ENCODE measurements around the gene SLC39A13.

The SLC39A13 gene

DNA sequence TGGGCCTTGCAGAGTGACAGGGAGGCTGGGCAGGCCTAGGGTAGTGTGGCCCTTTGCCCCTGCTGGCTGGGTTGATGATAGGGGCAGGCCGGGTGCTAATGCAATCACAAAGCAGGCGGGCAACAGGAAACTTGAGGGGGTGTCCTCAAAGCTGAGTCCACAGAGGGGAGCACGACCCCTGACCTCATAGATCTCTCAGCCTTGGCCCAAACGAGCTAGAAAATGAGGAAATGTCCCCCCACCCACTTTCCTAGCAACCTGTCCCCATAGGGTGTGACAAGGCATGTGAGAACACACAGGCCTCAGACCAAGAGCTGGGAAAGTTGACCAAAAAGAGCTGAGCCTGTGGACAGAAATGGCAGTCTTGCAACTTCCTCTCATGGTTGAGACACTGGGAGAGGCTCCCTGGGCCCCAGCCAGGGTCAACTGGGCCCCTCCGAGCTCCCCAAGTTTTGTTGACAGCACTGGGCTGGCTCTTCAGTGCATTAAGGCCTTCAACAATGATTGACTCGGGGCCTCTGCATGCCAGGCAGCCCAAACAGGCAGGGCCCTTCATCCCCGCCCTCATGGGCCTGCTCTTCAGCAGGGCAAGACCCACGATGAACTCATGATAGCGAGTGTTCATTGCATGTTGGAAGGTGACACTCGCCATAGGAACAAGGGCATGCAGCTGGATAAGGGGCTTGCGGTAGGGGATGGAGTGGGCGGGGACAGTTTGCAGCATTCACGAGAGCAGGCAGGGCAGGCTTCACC is 20.3 kb upstream of the SLC39A13 start:
- DNase-seq, result no peak

DNA sequence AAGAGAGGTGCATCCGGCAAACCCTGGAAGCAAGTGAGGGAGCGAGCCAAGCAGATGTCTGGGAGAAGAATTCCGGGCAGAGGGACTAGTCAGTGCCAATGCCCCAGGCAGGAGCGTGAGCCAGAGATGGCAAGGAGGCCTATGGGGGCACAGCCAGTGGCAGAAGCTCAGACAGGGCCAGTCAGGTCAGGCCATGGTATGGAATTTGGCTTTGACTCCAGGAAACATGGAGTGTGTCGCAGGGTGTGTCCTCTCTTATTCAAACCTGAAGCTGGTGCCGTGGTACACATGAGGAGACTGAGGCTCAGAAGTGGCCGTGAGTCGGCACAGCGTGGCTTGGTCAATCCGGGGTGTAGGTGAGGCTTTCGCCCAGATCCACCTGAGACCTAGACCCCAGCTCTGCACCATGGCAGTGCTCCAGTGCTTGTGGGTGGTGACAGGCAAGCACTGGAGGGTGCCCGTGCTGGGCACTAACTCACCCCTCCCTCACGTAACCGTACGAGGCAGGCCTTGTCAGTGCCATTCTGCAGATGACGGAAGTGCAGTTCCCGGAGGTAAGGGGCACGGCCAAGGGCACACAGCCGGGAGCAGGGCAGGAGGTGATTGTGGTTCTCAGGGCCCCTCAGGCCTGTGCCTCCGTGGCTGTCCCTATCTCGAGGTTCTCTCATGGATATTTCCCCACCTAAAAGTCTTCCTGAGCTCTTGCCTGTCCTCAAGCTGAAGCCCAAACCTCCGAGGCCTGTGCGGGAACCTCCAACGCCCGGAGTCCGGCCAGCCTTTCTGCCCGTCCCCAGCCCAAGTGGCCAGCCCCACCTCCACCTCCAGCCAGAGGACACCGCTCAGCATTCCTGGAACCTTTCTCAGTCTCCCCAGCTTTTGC is 19.5 kb upstream of the SLC39A13 start:
- DNase-seq, result no peak

DNA sequence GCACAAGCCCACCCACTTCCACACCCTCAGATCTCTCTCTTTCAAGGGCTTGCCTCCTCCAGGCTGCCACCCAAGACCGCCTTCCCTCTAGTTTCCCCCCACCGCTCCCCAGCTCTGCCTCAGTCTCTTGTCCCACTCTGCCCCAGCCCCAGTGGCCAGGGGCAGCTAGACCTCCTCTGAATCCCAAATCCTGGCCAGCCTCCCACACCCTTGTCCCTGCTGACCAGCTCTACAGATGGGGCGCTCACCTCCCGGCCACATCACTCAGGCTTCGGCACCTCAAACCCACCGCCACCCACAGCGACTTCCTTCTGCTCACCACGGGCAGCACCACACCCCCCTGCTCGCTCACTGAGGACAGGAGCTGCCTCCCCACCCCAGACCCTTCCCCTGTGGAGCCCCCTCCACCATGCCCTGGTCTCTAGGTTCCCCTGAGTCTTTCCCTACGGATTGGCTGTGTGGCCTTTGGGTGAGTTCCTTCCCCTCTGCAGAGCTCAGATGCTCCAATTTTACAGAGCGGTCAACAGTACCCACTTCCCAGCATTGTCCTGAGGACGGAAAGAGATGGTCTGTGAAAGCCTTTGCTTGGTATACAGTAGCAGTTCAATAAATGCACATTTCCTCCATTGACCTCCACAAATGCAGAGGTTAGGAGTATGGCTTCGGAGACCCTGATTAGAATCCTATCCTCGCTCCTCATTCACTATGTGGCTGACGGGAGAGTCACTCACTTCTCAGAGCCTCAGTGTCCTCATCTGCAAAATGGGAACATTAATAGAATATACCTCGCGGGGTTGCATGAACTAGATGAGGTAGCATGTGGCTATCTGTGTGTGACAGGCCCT is 18.6 kb upstream of the SLC39A13 start:
- DNase-seq, result no peak

DNA sequence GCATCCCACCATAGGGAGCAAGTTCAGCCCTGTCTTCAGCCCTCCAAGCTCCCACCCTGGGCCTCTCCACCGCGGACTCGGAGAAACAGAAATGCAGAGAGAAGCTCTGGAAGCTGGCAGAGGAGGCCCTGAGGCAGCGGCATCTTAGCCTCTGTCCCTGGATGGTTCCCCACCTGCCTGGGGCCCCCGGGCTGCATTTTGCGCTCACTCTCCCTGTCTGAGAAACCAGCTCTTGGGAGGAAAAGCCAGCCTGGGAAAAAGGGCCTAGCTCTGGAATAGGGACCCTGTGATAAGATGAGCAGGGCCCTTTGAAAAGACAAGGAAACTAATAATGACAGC is 18.0 kb upstream of the SLC39A13 start:
- DNase-seq, result no peak

DNA sequence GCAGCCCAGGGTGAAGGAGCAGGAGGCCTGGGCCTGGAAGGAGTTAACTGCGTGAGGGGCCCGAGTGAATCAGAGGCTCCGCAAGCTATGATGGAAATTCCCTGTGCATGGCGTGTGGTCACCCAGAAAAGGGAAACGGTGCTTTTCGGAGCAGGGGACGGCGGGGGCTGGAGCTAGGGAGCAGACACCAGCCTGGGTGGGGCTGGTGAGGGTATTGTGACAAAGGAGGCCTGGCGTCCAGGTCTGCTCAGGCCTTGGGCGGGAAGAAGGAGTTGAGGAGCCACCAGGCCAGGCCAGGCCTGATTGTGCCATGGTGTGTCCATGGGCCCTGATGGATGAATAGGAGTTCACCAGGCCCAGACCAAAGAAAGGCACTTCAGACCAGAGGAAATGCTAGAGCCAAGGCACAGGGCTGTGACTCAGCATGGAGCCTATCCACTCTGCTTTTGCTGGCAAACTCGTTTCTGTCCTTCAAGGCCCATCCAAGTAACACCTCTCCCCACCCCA is 17.3 kb upstream of the SLC39A13 start:
- DNase-seq, result no peak

DNA sequence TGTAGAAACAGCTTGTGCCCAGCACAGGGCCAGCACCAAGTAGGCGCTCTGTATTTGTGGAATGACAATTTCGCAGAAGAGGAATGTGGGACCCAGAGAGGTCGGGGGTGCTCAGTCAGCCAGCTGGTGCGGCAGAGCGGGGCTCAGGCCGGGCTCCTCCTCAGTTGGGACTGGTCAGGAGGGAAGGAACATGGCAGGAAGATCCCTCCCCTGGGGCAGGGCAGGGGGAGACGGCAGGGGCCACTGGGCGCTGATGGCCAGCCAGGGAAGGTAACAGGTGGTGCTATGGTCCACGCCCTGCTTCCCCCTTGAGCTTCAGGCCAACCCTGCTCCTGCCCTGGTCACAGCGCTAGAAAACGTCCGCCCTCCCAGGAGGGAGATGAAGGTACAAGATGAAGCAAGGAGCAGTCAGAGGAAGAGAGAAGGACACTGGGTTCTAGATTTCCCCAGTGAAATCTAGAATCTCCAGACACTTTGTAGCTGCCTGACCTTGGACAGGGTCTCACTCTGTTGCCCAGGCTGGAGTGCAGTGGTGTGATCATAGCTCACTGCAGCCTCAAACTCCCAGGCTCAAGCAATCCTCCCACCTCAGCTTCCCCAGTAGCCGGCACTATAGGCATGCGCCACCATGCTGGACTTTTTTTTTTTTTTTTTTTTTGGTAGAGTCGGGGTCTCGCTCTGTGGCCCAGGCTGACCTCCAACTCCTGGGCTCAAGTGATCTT is 16.5 kb upstream of the SLC39A13 start:
- DNase-seq, result no peak

DNA sequence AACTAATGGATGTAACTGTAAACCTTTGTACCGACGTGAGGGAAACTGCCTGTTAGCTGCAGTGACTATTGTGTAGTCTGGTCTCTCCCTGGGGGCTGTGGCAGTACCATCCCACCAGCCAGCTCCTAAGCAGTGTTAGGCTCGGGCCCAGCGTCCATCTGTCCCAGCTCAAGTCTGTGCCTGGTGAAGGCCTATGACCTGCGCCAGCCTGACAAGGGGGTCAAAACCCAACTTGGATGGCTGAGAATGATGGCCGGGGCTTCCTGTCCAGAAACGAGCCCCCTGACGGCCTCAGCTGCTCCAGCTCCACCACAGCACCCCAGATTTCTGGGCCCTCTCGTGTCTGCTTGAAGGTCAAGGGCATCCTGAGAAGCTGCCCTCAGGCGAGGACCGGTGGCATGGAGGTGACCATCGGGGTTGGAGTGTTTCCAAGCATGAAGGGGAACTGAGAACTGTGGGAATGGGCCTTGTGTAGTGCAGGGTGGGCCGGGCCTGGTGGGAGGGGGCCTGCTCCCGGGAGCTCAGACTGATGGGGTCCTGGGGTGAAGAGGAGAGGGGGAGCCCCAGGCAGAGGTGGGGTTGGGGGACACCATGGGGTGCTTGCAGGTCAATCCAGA is 15.7 kb upstream of the SLC39A13 start:
- DNase-seq, result no peak

DNA sequence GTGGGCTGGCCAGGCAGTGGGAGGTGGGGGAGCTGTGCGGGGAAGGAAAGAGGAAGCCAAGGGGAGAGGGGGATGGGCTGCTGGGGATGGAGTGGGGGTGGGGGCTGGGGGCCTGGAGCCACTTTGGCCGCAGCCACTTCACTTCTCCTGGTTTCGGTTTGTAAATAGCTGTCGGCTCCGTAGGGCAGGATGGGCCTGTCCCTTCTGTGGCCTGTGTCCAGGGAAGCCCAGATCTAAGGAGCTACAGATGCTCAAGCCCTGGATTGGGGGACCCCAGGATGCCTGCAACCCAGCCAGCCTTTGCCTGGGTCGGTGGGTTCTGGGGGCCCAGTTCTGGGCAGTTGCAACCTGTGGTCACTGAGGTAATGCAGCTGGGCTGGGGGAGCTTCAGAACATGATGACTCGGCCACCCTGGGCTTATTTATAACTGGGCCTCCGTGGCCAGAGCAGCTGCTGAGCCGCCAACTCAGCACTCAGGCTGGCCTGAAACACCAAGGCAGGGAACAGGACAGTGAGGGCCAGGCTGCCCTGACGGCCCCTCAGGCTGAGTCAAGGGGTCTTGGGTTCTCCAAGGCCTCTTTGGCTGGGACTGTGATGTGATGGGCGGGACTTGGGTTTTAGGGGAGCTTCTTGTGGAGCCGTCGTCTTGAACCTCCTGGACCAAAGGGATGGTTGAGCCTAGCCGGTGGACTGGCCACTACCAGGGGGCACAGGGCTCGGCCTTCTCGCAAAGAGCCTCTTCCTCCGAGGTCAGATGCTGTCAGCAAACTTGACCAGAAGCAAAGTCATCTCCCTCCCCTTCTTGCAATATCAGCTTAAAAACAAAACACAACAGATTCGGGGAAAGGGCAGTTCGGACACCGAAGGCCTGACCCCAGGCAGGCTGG is 15.0 kb upstream of the SLC39A13 start:
- DNase-seq, result no peak

DNA sequence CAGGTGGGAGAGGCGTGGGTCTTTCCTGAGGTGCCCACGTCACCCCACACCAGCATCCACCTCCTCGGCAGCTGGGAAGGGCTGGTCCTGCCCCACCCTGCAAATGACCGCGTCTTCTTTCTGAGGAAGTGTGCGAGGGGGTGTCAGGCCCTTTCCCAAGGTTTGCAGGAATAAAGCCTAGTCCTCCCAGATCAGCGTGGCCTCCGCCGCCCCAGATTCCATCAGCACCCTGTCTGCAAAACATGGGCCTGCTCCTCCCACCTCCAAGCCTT is 14.4 kb upstream of the SLC39A13 start:
- DNase-seq, result no peak

DNA sequence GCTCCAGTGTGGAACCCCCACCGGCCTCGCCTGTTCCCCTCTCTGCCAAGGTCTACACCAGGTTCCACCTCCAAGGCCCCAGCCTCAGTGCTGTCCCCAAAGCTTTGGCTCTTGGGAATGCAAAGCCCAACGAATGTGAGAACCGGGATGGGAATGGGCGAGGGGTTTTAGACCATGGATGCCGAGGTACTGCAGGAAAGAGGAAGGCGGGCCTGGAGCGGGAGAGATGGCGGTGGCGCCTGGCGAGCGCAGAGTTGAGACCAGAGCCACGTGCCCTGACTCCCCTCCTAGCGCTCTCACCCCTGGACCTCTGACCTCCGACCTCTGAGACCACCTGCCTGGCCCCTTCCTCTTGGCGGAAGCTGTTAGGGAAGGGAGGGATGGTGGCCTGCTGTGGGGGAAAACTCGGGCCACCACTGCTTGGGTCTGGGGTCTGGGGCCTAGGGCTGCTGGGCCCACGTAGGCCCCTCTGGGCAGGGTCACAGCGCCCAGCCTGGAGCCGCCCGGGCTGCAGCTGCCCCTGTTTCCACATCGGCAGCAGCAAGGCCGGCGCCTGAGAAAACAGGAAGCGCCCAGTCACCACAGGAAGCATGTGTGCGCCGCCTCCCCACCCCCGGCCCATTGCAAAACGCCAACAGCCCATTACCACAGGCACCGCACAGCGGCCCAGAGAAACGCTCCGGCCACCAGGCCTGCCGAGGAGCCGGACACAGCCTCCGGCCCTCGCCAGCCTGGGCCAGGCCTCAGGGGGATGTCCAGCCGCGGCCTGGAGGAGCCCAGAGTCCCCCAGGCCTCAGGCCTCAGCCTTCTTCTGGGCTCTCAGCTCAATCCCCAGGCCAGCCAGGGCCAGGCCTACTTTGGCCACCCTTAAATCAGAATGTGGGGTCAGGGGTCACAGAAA is 13.8 kb upstream of the SLC39A13 start:
- DNase-seq, result peak; percentile 64

DNA sequence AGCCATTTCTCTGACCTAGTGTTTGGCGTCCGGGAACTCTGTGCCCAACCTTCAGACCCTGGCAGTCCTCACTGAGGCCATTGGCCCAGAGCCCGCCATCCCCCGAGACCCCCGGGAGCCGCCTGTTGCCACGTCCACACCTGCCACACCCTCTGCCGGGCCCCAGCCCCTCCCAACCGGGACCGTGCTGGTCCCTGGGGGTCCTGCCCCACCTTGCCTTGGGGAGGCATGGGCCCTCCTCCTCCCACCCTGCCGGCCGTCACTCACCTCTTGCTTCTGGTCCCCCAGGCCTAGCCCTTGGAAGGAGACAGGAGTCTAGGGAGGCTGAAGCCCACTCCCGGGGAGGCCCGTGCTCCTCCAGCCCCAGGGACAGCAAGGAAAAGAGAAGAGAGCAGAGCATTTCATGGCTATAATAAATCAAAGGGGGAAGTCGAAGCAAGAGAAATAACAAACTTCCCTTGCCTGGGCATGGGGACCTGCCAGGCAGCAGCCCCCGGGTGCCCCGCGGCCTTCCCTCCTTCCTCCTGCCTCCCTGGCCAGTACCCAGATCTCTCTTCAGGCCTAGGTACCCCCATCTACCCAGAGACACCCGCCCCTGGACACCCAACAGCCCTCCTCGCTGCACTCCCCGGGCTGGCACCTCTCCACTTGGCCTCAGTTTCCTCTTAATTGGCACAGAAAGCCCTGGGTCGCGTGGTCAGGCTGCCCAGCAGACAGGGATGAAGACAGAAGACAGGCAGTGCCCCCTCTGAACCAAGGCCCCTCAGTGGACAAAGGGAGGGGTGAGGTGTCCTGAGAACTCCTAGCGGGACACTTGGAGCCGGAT is 13.0 kb upstream of the SLC39A13 start:
- no peak for DNase-seq

DNA sequence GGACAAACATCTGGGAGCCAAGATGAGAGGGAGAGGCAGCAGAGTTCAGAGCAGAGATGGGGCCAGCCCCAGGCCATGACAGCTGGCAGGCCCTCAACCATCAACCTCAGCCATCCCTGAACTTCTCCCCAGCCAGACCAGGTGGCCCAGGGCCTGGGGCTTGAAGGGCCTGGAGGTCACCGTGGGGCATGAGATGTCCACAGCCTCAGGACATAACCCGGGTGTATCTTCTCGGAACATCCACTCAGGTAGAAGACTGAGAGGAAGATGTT is 12.4 kb upstream of the SLC39A13 start:
- DNase-seq, result no peak

DNA sequence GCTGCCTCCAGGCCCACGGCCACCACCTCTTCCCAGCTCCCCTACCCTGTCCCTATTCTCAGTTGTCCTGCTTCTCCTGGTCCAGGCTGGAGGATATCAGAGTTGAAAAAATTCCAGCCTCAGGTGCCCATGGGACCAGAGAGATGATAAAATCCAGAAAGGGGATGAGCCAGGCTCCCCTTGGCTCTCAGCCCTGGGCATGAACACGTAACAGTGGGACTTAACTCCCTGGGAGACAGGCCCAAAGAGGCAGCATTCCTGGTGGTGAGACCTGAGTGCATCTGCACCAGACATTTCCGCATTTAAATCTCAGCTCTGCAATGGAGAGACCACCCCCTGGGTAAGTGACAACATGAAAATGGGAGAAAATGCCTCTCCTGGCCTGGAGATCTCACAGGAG is 10.4 kb upstream of the SLC39A13 start:
- no peak for DNase-seq

DNA sequence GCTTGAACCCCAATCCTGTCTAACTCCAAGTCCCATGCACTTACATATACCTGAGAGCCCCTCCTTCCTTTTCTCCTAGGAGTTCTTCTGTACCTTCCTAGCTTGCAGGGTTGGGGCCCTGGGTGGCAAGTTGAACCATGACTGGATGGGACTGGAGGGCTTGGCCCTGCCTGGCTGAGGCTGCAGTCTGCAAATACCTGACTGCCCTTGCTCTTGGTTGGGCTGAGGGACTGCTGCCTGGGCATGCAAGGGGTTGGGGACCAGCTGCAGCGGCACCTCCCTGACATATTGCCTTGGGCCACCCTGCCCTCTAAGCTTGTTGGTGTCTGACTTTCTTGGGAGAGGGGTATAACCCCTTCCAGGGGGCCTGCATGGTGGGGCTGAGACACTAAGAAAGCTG is 9.8 kb upstream of the SLC39A13 start:
- no peak for DNase-seq

DNA sequence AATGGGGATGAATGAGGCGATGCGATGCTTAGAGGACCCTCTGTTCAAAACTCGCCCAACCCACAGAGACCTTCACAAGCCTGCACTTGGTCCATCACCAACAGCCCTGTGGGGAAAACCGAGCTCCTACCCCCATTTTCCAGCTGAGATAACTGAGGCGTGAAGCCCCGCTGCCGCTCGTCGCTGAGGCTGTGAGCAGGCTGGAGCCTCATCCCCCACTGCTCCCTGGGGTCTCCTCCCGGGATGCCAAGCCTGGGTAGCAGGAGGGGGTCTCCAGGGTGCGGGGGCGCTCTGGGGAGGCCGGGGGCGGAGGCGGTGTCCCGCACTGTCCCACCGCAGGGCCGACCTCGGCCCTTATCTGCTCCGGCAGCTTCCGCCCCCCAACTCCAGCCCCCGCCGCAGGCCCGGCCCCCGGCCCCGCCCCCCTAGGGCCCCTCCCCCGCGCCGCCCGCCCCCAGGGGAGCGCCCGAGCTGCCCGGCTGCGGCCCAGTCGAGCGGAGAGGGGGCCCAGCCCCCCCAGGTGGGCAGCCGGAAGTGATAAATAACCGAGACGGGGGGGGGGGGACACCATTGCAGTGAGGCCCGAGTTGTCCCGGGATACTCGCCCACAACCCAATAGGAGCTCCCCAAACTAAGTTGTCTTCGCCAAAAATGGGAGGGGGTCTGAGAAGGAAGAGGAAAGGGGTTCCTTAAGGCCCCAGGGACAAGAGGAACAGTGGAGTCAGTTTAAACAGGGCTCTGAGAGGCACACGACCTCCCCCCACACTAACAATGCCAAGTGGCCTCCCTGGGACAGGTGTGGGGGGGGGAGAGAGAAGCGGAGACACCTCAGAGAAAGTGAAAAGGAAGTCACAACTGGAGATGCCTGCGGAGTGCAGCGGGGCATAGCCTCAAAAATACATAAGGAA is 8.3 kb upstream of the SLC39A13 start:
- peak; percentile 50 for DNase-seq

DNA sequence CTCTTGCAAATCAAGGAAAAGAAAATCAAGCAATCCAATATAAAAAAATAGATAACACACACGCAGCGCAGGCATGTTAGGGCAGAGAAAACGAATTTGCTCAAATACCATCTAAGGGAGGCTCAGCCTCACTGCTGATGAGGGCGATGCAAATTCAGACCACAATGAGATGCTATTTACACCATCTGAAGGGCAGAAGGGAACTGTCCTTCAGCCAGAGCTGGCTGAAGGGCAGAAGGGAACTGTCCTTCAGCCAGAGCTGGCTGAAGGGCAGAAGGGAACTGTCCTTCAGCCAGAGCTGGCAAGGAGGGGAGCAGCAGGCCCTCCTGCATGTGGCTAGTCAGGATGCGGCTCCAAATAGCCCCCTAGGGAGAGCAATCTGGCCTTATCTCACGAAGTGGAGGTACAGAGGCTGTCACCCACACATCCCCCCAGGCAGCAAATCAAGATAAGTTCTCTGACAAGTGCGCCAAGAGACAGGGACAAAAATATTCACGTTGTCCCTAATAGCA is 7.6 kb upstream of the SLC39A13 start:
- no peak for DNase-seq

DNA sequence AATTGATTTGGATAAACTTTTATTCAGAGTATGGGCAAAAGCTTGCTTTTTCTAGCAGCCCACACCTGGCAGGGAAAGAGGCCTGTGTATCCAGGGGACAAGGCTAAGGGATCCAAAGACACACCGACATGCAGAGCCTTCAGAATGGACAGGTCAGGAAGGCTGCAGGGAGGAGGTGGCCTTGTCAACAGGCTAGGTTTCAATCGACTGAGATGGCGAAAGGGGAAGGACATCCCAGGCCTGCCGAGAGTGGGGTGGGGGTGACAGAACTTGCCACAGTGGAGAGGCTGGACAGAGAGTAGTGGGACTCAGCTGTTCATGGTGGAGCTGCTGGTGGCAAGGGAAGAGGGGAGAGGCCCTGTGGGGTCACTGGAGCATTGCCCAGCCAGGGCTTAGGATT is 5.3 kb upstream of the SLC39A13 start:
- no peak for DNase-seq

DNA sequence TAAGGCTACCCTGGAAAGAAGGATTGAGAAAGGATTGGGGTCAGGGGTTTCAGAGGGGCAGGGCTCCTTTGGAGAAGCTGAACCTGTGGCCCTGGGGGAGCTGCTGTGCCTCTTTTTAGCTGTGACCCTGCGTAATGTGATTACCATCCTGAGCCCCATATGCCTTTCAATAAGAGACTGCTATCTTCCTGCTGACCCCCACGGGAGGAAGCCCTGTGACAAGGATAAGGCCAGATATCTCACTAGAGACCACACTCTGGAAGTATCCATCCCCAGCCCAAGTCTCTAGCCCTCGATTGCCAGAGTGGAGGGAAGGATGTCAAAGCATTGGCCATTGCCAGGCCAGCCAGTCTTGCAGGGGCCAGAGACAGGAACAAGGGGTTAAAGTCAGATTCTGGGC is 4.8 kb upstream of the SLC39A13 start:
- no peak for DNase-seq
